ENCODE results near the gene PPARGC1A.

Gene PPARGC1A

DNA sequence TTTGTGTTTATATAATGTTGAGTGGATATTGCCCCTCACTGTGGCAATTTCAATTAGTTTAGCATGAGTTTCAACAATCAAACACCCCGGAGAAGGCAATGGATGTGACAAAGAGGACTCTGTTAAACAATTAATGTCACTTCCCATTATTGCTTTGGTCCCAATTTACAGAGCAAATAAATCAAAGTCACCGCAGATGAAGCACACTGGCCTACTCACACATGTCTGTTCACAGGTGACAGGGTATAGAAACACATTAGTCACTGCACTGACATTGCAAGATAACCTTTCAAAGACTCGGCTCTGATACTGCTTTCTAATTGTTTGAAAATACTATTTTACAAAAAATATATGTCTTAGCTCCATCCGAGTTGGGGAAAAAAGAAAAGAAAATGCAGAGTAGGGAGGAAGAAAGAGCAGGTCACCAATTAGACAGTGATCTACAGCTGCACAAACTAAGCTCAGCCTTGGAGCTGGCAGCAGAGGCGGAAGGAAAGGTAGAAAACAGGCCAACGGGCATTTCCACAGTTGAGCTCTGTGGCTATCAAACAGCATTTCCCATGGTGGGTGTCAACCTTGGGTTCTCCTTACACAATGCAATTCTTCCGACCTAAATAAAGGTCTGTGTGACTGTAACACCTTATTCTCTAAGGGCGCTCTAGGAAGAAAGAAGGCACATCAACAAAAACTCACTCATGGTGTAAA lies 53.9 kb downstream of the PPARGC1A start:
- DNase-seq, result no peak

DNA sequence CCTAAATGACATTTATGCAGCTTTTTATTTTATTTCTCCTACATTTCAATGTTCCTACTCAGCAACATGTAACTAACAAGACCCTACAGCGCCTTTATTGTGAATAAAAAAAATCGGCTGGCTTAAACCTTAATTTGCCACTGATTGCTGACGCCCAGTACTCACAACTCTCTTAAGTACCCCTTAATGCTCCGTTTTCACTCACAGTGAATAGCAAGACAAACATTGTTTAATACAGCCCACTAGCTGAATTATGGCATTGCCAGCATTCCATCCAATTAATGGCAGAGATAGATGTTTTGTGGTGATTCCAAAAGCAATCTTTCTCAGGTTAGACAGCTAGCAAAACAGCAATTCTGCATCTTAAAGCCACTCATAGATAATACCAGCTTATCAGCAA lies 61.1 kb downstream of the PPARGC1A start:
- DNase-seq, result no peak

DNA sequence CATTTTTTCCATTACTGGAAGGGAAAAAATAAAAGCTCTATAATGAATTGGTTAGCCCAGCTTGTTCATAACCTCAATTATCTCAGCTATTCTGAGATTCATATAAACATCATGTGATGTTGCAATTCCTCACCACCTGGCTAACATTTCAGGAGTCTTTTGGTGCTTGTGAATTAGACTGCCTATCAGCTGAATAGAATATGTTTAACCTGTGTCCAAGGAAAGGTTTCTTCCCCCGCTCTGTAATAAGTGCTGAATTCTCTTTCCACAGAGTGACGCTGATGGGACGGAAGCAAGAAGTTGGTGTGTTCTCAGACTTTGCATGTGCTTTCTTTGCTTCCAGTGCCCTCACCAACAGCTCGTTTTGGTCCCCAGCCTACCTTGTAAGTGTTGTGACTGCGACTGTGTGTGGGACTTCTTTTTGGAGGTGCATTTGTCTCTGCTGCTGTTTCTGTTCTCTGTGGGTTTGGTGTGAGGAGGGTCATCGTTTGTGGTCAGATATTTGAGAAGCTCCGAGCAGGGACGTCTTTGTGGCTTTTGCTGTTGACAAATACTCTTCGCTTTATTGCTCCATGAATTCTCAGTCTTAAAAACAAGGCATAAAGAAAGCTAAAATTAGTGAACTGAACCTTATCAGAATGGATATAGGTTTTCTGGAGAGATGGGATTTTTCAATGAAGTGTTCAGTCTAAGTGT lies 61.7 kb downstream of the PPARGC1A start:
- DNase-seq, result no peak

DNA sequence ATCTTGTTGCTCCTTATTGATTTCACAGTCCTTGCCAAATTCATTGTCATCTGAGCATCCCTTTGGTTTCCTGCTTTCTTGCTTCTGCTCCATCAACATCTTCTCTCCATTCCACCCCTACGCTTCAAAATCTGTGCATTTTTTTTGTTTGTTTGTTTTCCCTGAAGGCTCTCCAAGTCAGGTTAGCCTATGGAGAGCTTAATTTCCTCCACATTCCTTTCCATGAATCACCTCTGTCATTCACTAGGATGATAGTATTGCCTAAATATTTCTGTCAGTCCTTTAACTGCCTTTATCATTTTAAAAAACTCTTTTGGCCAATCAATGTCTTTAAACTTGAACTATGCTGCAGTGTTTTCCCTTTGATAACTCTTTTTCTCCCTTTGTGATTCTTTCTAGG lies 67.7 kb downstream of the PPARGC1A start:
- DNase-seq, result no peak

DNA sequence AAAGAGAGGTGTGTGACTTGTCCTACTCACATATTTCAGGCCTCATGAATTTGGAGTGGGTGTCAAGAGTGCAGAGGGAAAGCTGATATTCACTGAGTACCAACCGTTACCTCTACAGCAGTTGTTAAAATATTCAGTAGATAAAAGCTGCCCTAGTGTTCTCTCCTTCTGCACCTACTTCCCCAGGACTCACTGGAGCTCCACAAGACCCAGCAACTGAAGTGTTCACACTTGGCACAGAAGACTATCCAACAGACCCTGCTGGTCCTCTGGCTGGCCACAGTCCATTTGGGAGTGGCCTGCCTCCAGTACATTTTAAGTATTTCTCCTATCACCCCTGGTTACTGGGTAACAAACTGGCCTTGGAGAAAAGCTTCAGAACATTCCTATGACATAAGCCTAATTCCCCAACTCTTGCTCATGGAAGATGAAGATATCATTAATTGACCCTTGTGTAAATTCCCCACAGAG lies 70.8 kb downstream of the PPARGC1A start:
- DNase-seq, result no peak

DNA sequence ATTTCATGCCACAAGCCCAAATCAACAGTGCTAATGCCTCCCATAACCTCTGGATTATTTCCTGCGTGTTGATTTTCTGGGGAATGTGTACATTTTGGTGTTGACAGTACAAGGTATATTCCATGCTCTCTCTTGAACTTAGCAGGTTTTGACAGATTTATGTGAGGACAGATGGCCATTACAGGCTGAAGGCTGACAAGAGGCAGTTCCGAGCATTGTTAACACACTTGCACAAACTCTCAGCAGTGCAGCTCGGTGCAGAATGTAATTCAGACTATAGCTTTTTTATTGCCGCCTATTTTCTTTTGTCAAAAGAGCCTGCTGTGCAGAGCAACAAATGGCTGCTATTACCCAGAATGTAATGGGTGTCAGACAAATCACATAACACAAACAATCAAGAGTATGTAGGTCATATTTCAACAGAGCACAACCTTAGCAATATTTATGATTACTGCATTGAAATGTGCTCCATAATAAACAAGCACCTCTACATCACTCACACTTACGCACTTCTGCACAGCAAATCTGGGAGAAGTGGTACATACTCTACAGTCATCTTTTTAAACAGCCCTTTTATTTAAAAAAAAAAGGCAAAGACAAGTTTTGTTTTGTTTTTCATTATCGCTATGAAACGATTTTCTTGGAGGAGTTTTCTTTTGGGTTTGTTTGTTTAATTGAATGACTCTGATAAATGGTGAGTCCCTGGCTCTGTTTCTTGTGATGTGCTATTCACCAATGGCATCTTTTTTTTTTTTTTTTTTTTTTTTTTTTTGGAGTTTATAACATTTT lies 71.6 kb downstream of the PPARGC1A start:
- no peak for DNase-seq

DNA sequence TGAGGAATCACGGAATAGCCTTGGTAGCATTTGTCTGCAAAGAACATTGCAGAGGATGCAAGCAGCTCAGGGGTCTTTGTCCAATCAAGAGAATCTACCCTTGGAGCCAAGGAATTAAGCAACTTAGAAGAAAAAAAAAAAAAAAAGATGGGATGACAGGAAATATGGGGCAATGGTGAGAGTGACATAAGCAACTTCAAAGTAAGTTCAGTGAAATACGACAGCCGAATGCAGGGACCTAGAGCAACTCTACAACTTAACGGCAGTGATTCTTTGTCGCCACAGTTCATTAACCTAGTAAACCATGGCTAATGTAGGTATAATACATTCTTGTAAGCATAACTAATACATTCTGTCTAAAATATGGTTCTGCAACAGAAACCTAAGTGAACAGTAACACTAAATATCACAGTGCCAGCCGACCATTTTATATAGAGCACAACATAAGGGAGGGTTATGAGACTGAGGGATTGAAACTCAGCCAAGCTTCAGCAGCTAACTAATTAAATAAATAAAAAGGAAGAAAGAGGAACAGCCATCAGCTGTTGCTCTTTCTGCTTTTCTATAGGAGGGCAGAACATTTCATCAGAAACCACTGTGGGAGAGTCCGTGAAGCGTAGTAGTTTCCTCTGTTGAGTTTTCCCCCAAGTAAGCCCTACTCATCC lies 74.7 kb downstream of the PPARGC1A start:
- no peak for DNase-seq

DNA sequence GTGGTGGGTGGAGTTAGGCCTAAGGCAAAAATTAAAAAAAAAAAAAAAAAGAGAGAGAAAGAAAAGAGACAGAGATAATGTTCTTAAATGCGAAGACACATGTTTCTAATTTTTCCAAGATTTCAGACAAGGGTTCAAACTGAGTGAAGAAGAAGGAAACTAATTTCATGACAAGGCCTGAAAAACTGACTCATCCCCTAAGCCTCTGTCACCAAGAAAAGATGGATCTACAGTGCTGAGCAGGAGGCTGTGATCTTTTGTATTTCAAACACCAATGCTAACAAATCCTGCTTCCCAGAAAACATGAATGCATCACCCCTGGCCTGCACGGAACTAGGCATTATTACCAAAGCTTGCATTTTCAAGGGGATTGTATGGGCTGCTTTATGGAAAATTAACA lies 75.3 kb downstream of the PPARGC1A start:
- no peak for DNase-seq

DNA sequence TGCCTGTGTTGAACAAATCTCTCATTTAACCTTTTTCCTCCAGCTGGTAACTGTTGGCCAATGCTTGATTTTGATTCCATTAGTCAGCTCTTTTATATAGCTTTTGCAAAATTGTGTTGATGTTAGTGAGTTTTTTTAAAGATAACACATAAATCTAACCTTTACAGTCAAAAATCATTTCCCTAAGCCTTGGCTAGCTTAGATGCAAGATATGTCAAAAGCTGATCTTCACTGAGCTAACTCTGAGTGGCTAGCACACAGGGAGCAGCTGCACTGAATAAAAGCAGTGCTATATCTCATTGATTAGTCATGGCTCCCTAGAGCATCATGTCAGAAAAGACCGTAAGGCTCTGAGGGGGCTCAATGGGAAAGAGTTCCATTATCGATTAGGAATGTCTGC lies 78.7 kb downstream of the PPARGC1A start:
- DNase-seq, result no peak

DNA sequence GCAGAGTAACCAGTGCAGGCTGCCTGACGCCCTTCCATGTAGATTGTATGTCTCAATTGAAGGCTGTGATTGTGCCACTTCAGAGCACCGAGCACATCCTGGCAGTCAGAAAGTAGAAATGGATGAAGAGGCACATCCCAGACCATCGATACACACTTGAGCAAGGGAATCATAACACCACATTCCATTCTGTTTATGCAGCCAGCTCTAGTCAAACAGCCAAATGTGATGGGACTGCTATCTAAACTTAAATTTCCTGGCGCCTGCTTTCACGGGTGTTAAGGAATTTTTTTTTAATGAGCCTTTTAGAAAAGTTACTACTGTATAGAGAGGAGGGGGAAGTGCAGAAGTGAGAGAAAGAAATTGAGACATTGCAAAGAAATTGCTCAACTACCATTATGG lies 84.4 kb downstream of the PPARGC1A start:
- no peak for DNase-seq

DNA sequence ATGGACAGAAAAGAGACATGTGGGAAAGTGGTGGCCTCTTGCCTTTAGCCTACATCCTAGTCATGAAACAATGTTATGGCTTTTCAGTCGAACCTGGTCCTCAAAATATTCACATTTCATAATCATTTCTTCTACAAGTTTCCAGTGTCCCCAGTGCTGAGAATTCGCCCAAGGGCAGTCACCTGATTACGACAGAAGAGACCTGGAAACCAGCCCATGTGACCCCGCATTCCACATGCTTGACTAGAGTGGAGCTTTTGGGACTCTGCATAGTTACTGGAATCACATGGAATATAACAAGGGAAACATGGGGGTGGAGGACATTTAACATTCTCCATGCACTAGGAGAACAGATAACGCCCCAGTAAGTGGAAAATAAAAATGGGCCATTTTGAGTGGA lies 100.1 kb downstream of the PPARGC1A start:
- DNase-seq, result no peak

DNA sequence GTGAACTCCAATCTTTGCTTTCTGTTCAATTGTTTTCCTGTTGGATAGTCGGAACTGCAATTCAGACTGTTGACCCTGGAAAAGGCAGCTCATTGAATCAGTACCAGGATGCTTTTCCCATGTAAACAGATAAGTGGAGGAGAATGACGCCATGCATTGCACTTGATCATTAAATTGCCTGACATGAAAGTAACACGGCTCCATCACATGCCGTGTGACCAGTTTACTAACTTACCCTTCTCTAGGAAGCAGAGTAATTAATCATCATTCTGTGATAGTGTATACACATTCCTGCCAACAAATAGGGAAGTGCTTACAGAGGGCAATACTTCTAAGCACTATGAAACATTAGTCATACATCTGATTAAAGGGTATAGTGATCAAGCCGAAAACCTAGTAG lies 101.4 kb downstream of the PPARGC1A start:
- DNase-seq, result no peak

DNA sequence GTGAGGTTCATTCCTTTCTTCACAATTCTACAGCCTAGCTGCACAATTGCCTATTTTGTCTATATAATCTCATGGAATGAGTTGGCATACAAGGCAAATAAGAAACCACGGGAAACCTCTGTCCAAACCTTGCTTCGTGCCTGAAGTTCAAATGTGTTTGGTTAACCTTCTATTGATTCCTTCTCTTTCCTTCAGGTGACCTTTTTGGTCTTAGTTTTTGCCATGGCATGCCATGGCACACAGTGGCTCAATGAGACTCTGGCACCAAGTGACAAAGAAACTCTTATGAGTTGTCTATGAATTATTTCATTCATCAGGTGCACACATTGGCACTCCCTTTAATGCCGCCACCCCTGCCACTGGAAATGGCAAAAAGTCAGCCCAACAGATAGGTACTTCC lies 101.8 kb downstream of the PPARGC1A start:
- no peak for DNase-seq

DNA sequence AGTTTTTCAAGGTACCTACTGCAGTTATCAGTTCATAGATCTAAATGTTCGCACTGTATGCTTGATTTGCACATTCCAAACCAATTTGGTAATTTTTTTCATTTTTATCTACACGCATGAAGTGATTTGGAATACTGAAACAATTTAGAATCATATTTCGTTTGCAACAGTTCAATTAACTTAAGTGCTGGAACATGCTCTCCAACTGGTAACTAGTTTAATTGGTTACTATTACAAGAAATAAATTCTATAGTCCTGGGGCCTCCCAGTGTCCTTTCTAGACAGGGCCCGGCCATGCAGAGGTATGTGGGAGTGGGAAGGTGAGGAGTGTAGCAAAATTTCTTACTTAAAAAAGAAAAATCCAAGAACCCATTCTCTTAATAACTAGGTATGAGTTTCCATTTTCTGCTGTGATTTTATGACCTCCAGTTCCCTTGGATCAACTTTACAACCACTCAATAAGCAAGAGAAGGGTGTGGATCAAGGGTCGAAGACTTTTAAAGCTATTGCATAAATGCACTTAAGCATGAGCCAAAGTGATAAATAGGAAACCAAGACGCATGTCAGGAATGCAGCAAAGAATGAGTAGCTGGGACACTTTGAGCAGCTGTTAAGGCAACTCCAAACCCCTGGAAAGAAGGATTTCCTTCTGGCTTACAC lies 106.9 kb downstream of the PPARGC1A start:
- DNase-seq, result no peak

DNA sequence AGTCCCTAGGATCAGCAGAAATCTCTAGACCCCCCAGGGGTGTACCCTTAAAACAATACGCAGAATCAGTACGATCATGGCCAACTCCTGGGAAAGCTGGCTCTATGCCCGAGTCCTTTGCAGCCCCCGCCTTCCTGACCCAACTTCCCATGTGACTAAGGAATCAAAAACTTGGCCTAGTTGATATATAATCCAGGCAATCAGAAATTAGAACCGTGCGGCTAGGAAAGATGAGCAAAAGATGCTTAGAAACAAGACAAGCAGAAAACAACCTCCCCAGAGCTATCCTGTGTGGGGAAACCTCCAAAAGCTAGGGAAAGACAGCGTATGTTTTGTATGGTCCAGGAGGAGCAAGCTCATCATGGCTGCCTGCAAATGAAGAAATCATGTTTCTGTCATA lies 110.0 kb downstream of the PPARGC1A start:
- no peak for DNase-seq

DNA sequence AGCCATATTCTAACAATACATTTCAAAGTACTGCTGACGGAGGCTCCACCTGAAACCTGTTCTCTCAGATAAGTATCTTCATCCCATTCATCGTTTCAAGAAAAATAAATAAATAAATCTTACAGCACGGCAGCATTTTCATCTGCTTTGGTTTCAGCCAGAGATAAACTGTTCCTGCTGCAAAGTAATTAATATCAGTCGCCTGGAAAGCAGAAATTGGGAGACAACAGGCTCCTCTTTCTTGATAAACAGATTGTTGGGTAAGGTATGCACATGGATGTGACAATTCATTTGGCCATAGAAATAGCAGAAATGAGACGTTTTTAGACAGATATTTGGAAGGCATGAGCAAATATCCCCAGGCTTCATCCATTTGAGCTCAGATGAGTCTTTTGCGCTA lies 110.4 kb downstream of the PPARGC1A start:
- DNase-seq, result no peak

DNA sequence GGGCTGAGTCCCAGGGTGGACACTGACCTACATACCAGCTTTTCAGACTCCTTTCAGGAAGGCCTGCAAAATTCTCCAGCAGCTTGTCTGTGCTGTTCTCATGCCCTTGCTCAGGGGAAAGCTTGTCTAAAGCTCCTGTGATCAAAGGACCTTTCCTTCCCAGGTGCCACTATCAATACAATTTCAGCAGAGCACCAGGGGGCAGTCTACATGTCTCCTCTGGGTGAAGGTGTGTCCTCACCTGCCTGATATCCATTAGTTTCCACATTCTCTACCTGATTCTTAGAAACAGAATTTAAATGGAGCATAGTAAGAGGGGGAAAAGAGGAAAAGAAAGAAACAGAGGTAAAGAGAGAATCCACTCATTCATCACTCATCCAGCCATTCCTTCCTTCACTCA lies 114.2 kb downstream of the PPARGC1A start:
- DNase-seq, result no peak

DNA sequence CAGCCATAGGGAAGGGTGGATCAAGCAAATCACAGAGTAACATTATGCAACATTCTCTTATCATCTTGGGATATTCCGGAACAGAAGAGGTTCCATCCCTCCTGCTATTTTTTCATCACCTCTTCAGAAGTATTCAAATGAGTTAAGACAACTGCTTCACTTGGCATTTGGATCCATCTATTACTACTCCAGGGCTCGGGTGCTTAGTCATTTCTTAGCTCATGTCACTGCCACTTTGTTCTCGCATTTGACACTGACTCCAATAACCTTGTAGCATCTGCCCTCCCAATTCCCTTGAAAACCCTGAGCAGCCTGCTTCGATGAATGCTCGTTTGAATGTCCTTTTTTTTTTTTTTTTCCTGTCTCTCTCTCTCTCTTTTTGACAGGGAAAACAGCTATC lies 114.9 kb downstream of the PPARGC1A start:
- DNase-seq, result no peak

DNA sequence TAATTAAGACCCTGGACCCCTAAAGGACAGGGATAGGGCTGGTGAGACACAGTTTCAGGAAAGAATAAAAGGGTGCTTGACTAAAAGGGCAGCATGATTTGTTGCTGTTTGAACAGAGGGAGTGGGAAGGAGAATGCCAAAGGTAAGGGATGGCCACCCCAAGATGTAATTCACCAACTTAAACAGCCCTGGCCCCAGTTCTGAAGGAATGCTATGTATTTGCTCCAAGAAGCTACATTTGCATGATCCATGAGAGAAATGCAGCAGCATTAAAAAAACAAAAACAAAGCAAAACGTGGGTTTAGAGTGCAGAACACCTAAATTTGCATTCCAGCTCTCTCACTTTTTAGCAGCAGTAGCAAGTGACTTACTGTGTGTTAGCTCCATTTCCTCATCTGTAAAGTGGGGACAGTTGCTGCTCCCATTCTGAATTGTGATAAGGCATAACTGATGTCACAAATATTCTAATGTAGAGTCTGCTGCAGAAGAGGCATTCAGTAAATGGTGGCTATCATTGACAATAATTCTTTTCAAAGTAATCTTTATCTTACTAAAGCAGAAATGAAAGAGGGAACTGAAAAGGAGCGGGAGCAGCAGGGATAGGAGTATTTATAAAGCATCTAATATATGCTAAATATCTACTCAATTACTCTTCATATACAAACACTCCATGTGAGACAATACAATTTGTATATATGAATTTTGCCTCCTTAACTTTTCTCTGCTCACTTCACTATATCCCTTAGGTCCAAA lies 115.8 kb downstream of the PPARGC1A start:
- no peak for DNase-seq

DNA sequence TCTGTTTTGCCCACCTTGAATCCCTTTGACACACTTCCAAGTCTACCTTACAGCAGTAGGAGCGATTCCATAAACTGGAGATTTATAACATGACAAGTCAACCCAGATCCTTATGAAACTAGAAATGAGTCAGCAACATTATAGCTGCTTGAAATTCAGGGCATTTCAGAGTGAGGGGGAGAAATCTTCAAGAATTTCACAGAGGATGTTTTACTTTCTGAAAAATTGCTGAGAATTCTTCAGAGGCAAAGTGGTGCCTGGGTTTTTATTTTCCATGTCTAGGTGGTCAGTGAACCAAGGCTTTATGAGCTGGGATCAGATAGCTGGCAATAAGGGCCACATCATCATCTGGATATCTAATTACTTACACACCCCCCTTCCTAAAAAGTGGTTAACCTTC lies 119.8 kb downstream of the PPARGC1A start:
- no peak for DNase-seq

DNA sequence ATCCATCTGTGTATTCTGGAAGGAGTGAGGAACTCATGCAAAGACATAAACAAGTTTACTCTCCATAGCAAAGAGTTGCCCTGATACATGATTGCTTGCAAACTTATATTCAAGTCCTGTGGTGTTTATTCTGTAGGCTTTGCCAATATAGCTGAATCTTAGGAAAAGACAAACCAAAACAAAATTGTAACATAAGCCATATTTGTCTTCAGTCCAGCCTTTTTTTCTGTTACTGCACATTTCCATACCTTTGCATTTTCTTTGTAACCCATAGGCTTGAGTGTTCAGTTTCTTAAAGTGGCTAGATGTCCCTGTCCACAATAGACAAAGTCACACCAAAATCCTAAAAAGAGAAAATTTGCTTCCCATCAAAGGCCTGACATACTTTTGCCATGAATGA lies 120.4 kb downstream of the PPARGC1A start:
- DNase-seq, result no peak

DNA sequence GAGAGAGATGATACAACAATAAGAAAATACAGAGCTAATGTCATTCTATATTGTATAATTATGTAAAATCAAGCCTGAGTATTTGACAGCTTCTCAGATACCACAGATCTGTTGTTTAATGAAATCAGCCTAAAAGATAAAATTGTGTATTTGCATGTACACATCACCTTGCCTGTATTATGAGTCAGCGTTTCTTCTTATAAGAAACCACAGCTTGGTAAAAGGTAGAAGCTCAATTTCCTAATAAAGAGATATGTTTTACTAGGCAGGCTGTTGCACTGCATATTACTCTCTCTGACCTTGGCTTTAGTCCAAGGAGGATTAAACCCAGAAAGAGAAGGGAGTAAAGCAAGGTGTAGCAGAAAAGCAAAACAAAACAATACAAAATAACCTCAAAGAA lies 121.3 kb downstream of the PPARGC1A start:
- DNase-seq, result no peak

Data from SIG-M5 (cell line).